Suppressor macrophage (primary cell): ENCODE measurements around the gene HINFP.
A peak's percentile ranks its signal among the peaks of the same experiment; 100 is the strongest.
"Not testable (repeated sequence)": the region's sequence is repeated elsewhere in the genome, so short reads cannot be mapped to it uniquely, and the experiment has no call there.

ENCODE experiments used
- DNase-seq, 4 experiments: peaks; one replicate each; pipeline ENCODE4 v3.0.0-alpha.2; 2020 to 2022

The HINFP gene

DNA sequence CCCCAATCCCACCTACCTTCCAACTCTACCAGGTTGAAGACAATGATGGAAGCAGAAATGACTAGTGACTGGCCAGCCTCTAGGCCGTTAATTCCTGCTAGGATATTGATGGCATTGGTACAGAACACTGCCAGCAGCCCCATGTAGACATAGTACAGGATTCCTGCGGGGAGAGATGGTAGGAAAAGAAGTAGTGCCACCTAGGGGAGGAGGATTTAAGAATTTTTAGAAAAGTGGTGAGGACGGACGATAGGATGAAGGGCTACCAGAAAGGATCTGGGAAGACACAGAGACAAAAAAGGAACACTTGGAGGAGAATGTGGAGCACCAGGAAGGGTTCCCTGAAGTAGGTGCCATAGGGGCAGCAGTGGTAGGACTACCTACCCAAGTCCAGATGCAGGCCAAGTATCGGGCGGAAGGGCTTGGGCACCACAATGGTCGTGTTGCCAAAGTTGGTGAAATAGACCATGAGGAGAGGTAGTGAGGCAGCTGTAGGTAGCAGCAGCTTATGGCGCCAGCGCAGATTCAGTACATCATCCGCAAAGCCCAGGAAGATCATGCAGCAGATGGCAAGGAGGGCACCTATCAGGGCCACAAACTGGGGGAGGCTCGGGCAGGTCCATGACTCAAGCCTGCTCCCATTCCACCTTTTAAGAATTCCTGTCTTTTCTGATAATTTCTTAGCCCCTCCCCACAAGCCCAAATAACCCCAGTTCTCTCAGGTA, 21.0 kb upstream of the HINFP start:
- DNase-seq = peak in 3 of 4 experiments; percentile 44 to 62 (median 53)

DNA sequence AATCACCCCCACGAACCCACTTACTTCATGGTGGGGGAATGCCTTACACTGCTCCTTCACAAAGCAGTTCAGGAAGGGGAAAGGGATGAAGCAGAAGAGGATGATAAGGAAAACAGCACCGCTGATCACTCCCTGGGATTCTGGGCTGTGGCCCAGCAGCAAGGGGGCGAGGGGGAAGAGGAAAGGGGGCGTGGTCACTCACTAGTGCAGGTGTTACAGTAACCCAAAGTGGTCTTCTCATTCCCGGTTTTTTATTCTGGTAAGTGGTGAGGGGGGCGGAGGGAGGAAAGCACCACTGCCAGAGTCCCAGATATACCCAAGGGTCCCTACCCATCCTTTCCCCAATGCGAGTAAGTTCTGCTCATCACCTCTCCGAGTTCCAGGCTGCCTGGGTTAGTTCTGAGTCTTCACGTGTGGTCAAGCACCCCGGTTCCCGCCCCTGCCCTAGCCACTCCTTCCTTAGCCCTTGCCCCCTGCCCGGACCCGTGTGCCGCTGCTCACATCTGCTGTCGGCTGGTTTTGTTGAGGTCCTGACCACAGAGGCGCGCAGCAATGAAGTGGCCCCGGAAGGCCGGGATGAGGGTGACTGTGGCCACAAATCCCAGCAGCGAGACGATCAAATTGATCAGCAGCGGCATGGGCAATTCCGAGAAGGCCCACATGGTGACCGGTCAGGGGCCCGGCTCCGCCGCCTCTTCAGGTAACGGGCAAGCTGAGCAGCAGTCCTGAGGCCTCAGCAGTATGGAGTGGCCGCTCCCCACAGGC, 20.2 kb upstream of the HINFP start:
- no peak for DNase-seq

- DNase-seq = peak; percentile 89 to 96 (median 94)
Measured at GRCh38 chr11:119101759-119102423, 19.5 kb upstream of the HINFP start, which contains the start of gene DPAGT1. DPAGT1 (minus strand) TSS chr11:119101853; CDS start chr11:119101655, 198 bp downstream.

DNA sequence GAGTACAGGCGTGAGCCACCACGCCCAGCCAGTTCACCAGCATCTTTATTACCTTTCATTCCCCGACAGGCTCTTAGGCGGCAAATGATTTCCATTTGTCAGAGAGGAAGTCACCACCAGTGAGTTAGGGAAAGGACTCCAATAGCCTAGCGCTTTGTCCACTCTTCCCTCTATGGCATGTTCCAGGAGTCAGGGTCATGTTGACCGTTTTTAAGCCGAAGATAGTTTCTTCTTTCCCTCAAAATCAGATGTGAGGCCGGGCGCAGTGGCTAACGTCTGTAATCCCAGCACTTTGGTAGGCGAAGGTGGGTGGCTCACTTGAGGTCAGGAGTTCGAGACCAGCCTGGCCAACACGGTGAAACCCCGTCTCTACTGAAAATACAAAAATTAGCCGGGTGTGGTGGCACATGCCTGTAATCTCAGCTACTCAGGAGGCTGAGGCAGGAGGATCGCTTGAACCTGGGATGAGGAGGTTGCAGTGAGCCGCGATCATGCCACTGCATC, 18.2 kb upstream of the HINFP start:
- not testable (repeated sequence) for DNase-seq

GRCh38 chr11:119103793-119104192, 17.6 kb upstream of the HINFP start:
- DNase-seq = peak in 2 of 4 experiments; percentile 22 to 46

DNA sequence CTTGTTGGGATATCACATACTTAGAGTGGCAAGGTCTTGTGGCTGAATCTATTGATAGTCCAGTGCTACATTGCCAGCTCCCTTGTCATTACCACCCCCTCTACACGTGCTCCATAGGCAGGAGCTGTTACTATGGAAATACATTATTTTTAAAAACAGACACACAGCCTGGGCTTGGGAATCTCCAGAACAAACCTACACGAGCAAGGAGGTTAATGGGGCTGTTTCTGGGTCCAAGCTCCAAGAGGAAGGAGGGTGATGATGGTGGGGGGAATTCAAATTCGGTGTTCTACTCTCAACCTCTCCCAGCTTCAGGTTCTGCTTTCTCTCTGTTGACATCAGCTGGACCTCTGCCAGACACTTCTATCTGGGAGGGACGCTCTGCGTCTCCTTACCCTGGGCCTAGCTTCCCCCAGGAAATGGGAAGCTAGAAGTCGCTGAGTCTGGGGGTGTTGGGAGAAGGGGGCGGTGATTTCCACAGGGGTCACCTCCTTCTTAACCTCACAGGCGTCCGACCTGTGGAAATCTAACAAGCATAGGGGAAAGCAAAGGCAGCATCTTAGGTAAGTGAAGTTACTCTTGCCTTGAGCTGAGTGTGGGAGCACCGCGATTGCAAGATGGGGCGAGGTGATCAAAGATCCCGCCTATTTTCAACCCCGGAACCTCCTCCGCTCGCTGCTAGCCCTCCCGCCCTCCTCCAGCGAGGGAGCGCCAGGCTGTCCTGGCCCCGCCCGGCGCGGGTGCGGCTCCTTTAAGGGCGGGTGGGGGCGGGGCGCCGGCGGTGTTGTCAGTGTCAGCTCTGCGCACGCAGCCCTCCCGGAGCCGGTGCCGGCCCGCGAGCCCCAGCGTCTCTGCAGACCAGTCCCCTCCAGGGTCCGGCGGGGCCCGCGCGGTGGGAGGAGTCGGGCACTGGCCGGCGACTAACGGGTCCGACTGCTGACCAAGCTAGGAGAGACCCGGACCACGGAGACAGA, 14.5 kb upstream of the HINFP start, which contains the start of gene C2CD2L:
Gene C2CD2L, plus strand, starts transcription at position 781 of the 974 bp plus-strand sequence. CDS start 398 bp downstream, outside the sequence.
- DNase-seq = peak; percentile 96 to 98 (median 98)

- peak in 2 of 4 experiments; percentile 19 to 32 for DNase-seq
Measured at GRCh38 chr11:119107538-119108145, 13.7 kb upstream of the HINFP start.

DNA sequence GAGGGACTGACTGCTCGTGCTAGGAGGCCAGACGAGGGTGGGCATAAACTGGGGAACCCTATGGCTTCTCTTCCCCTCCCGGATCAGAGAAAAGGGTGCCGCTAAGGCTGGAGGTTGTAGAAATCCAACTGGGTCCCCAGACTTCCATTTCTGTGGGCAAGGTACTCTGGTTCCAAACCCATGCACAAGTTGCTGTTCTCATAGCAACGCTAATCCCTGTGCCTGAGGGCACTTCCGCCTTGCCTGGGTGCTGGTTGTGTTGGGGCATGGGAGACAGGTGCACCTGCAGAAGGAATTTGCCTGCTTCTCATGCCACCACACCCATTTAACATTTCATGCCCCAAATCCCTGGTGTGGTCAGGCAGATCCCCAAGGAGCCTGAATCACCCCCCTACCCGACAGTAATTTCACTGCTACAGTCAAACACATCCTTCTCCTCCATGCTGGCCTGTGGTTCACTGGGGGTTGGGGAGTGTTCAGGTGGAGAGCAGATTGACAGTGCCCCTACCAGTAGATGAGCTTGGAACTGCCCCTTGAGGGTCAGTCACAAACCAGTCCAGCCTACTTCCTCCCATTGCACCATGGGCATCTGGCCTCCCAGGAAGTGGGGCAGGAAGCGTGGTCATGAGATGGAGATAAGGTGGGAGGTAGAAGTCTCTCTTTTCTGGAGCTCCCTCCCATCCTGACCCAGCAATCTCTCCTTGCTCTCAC, 13.1 kb upstream of the HINFP start:
- peak; percentile 60 to 81 (median 80) for DNase-seq

- no peak for DNase-seq
Measured at GRCh38 chr11:119108857-119109221, 12.5 kb upstream of the HINFP start.

- DNase-seq = no peak
Measured at GRCh38 chr11:119109843-119110242, 11.5 kb upstream of the HINFP start.

DNA sequence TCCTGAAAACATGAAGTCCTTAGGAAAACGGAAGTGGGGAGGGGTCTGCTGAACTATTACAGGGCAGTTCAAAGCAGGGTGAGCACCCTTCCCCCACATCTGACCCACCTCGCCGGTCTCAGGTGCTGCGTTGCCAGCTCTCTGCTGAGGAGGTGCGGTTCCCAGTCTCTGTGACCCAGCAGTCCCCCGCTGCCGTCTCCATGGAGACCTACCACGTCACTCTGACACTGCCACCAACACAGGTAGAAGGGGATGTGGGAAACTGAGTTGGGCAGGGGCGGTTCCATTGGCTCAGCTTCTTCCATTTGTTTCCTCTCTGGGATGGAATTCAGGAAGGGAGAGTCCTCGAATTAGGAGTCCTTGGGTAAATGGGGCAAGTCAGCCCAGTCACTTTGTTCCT, 10.9 kb upstream of the HINFP start:
- DNase-seq = no peak

DNA sequence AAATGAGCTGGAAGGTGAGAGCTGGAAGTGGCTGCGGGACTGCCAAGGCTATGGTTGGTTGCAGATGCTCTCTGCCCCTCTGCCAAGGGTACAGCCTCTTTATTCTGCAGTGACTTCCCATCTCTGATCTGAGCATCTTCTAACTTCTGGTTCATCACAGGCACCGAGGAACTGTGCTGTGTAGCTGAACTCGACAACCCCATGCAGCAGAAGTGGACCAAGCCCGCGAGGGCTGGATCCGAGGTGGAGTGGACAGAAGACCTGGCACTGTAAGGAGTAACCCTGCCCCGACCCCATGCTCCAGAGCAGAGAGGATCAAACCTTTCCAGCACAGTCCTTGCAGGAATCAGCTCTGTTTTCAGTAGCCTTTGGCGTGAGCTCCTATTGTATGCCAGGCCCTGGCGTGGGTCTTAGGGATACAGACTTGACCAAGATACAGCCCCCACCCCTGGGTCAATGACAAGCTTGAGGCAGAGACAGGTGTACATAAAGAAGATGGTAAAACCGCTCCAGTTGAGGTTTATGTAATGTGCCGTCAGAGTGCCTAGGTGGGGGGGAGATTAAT, 9.9 kb upstream of the HINFP start:
- DNase-seq = no peak

- no peak for DNase-seq
Measured at GRCh38 chr11:119112314-119113020, 8.9 kb upstream of the HINFP start.

- no peak for DNase-seq
Measured at GRCh38 chr11:119113716-119114115, 7.7 kb upstream of the HINFP start.

DNA sequence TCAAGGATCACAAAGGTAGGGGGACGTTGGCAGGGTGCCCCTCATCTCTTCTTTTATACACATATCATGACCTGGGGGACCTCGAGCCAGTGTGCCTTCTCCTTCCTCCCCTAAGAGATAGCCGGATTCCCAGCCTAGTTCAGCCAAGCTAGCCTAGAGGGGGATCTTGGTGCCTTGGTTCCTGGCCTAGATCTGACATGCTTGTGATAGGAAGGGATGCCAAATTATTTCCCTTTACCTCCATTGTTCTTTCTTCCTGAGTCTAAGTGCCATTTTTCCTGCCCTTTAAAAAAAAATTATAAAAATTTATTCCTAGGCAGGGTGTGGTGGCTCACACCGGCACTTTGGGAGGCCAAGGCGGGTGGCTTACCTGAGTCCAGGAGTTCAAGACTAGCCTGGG, 7.0 kb upstream of the HINFP start:
- DNase-seq = no peak

DNA sequence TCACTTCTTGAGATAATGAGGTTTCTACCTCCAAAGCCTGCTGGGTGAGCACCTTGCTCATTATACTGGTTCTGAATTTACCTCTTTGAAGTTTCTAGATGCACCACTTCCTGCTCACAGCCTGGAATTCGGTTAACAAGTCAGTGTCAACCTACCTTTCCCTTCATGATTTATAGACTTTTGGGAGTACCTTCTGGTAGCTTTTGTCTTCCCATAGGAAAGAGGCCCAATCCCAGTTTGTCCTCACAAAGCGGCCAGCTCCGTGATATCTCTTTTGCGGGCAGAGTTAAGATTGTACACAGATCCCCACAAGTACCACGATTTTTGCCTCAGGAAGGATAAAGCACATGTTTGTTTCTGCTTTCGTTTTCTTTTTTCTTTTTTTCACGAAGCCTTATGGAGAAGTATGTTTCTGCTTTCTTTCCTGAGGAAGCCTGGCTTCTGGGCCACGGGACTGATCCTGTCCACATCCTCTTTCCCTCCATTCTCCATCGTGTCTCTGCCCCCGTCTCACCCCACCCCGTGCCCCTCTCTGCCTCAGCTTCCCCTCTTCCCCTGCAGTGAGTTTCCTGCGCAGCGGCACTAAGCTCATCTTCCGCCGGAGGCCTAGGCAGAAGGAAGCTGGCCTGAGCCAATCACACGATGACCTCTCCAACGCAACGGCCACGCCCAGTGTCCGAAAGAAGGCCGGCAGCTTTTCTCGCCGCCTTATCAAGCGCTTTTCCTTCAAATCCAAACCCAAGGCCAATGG, 5.7 kb upstream of the HINFP start:
- DNase-seq = peak; percentile 86 to 95 (median 93)

DNA sequence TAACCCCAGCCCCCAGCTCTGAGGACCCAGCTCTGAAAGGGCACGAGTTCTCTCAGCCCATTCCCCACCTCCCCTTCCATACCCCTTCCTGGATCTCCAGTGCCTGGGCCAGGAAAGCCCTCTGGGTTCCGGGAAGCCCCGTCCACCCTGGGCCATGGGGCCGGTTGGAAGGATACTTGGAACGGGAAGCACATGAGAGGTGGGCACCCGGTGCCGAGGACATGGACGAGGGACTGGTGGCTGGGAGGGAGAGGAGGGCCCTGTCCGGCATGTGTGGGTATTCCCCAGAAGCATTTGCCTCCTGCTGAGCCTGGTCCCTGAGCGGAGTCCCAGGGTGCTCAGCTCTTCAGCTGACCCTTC, 5.2 kb upstream of the HINFP start:
- DNase-seq = no peak

GRCh38 chr11:119116601-119117000, 4.8 kb upstream of the HINFP start:
- DNase-seq = no peak
